HG03565 (cell line): ENCODE data around the gene ATOSA.

Experiments
- ATAC-seq: cut with Tn5 transposase; IDR thresholded peaks from one replicate; pipeline ENCODE4 v1.9.1; 2021; ENCODE audit warnings: mild to moderate bottlenecking, moderate library complexity; ENCODE audit not compliant: unreplicated experiment

Gene ATOSA

GRCh38 chr15:52679232-52680040, at the start of gene ATOSA:
Gene ATOSA, minus strand, starts transcription at chr15:52679388. Its CDS starts 1,367 bp downstream, at chr15:52678021.
- ATAC-seq, result peak; percentile 43

- no peak for ATAC-seq
These were observed 49.7 kb upstream of the ATOSA start for GRCh38 chr15:52728899-52729298.

GRCh38 chr15:52727815-52728214, 48.6 kb upstream of the ATOSA start:
- no peak for ATAC-seq

GRCh38 chr15:52726195-52726594, 47.0 kb upstream of the ATOSA start:
- no peak for ATAC-seq

- no peak for ATAC-seq
These were observed 39.4 kb upstream of the ATOSA start for GRCh38 chr15:52718551-52718950.

- ATAC-seq, result no peak
These were observed 38.7 kb upstream of the ATOSA start for GRCh38 chr15:52717924-52718323.

GRCh38 chr15:52717481-52717880, 38.3 kb upstream of the ATOSA start:
- no peak for ATAC-seq

- ATAC-seq, result no peak
These were observed 37.3 kb upstream of the ATOSA start for GRCh38 chr15:52716536-52716935.

GRCh38 chr15:52715411-52715810, 36.2 kb upstream of the ATOSA start:
- no peak for ATAC-seq

- ATAC-seq, result no peak
These were observed 35.8 kb upstream of the ATOSA start for GRCh38 chr15:52714968-52715367.

- no peak for ATAC-seq
These were observed 31.7 kb upstream of the ATOSA start for GRCh38 chr15:52710708-52711389.

- ATAC-seq, result peak; percentile 34
These were observed 31.0 kb upstream of the ATOSA start for GRCh38 chr15:52710050-52710707.

- peak; percentile 70 for ATAC-seq
These were observed 30.2 kb upstream of the ATOSA start for GRCh38 chr15:52709187-52709981.

- ATAC-seq, result no peak
These were observed 26.9 kb upstream of the ATOSA start for GRCh38 chr15:52706091-52706490.

GRCh38 chr15:52702390-52702789, 23.2 kb upstream of the ATOSA start:
- ATAC-seq, result no peak

GRCh38 chr15:52699457-52699856, 20.3 kb upstream of the ATOSA start:
- ATAC-seq, result no peak

- no peak for ATAC-seq
These were observed 19.3 kb upstream of the ATOSA start for GRCh38 chr15:52698514-52698913.

GRCh38 chr15:52697051-52697450, 17.9 kb upstream of the ATOSA start:
- no peak for ATAC-seq

GRCh38 chr15:52695154-52695553, 16.0 kb upstream of the ATOSA start:
- no peak for ATAC-seq

- no peak for ATAC-seq
These were observed 10.4 kb upstream of the ATOSA start for GRCh38 chr15:52689562-52689961.

GRCh38 chr15:52683580-52683979, 4.4 kb upstream of the ATOSA start:
- peak; percentile 47 for ATAC-seq
